PC-3 (cell line): Measurements from ENCODE around the gene MARK4. TPM values are rescaled to one million over a fixed set of nuclear protein-coding genes. Genes with fewer than 3 reads are reported as not detected.

ENCODE experiments used
- ATAC-seq: fragments of 200-7000 bp; cut with Tn5 transposase; 2 replicates; pipeline ENCODE4 v1.9.1; 2020; ENCODE audit warnings: mild to moderate bottlenecking, moderate library complexity
- BruUV-seq: library from RNA; stranded (reverse); fragments of 400-500 nt; replicated peaks from 2 replicates; lab custom pipeline; 2021; lab: Mats Ljungman, UMichigan
- CTCF ChIA-PET: fragments of 300-600 bp; sonication (Branson Sonifier 250); formaldehyde crosslinking; loops from one replicate; lab custom pipeline; 2022; ENCODE audit warnings: antibody characterized with exemption; lab: Charles Lee
- POLR2A ChIA-PET: fragments of 300-600 bp; sonication (Branson Sonifier 250); formaldehyde crosslinking; loops from one replicate; lab custom pipeline; 2022; ENCODE audit warnings: antibody characterized with exemption; ENCODE audit not compliant: unreplicated experiment; lab: Charles Lee
- DNase-seq: peaks from one replicate; pipeline ENCODE4 v3.0.0-alpha.2; 2015
- H2AFZ ChIP-seq: fragments of 300-600 bp; sonication (generic); 2 replicates; pipeline ENCODE4 v1.6.0; 2016; ENCODE audit warnings: antibody characterized with exemption, low read length
- H3F3A ChIP-seq: fragments of 300-600 bp; sonication (generic); one replicate; pipeline ENCODE4 v1.6.0; 2017; ENCODE audit warnings: antibody characterized with exemption, low read length, control low read depth, mild to moderate bottlenecking; ENCODE audit not compliant: unreplicated experiment
- H3K27ac ChIP-seq: fragments of 300-600 bp; sonication (generic); 2 replicates; pipeline ENCODE4 v1.5.1; 2016; ENCODE audit warnings: mild to moderate bottlenecking, low read length
- H3K27me3 ChIP-seq: fragments of 300-600 bp; sonication (generic); 2 replicates; pipeline ENCODE4 v1.6.1; 2016; ENCODE audit warnings: low read length, mixed read lengths
- H3K36me3 ChIP-seq: fragments of 300-600 bp; sonication (generic); 2 replicates; pipeline ENCODE4 v1.6.1; 2016; ENCODE audit warnings: low read depth, mixed run types, low read length, mixed read lengths
- H3K4me1 ChIP-seq: fragments of 300-600 bp; sonication (generic); 2 replicates; pipeline ENCODE4 v1.5.1; 2016; ENCODE audit warnings: low read length; ENCODE audit not compliant: insufficient read depth
- H3K4me2 ChIP-seq: fragments of 300-600 bp; sonication (generic); 2 replicates; pipeline ENCODE4 v1.6.0; 2016; ENCODE audit warnings: low read length
- H3K4me3 ChIP-seq: fragments of 300-600 bp; sonication (generic); 2 replicates; pipeline ENCODE4 v1.5.1; 2016; ENCODE audit warnings: mild to moderate bottlenecking, low read length, mixed read lengths
- H3K79me2 ChIP-seq: fragments of 300-600 bp; sonication (generic); 2 replicates; pipeline ENCODE4 v1.6.1; 2017; ENCODE audit warnings: low read length, mixed read lengths
- H3K9ac ChIP-seq: fragments of 300-600 bp; sonication (generic); 2 replicates; pipeline ENCODE4 v1.6.0; 2016; ENCODE audit warnings: mild to moderate bottlenecking, low read length
- H3K9me2 ChIP-seq: fragments of 300-600 bp; sonication (generic); replicated peaks from 2 replicates; pipeline ENCODE4 v1.6.1; 2016; ENCODE audit warnings: mixed run types, low read length, mixed read lengths
- H3K9me3 ChIP-seq: fragments of 300-600 bp; sonication (generic); 2 replicates; pipeline ENCODE4 v1.6.1; 2016; ENCODE audit warnings: low read length, mixed read lengths
- H4K20me1 ChIP-seq: fragments of 300-600 bp; sonication (generic); 2 replicates; pipeline ENCODE4 v1.6.1; 2016; ENCODE audit warnings: low read length, mixed read lengths
- EZH2 ChIP-seq: fragments of 300-600 bp; sonication (generic); IDR thresholded peaks from one replicate; pipeline ENCODE4 v1.6.1; 2017; ENCODE audit warnings: antibody characterized with exemption, mild to moderate bottlenecking, low read length; ENCODE audit not compliant: unreplicated experiment
- EZH2phosphoT487 ChIP-seq: fragments of 300-600 bp; sonication (generic); IDR thresholded peaks from 2 replicates; pipeline ENCODE4 v1.6.1; 2018; ENCODE audit warnings: mild to moderate bottlenecking, antibody characterized with exemption, low read length, borderline replicate concordance
- intact Hi-C: fragments of 100-400 bp; cut with micrococcal nuclease; formaldehyde crosslinking; loops from 2 replicates; pipeline ENCODE4 v1.9.0; 2023
- total RNA-seq: library from RNA; depleted of rRNA; stranded (reverse); fragments of >200 nt; gene quantifications from 2 replicates; pipeline ENCODE4 v1.2.3, GENCODE V29; 2014
- TF ChIP-seq, protein P1 (sequence below): fragments of 300-600 bp; sonication (generic); conservative IDR thresholded peaks from 2 replicates; pipeline ENCODE4 v1.5.1; 2017; ENCODE audit warnings: antibody characterized with exemption, low read depth, mild to moderate bottlenecking, low read length

Gene MARK4
- total RNA-seq, 1 experiment from 2014 or later, result 12.1 TPM

DNA sequence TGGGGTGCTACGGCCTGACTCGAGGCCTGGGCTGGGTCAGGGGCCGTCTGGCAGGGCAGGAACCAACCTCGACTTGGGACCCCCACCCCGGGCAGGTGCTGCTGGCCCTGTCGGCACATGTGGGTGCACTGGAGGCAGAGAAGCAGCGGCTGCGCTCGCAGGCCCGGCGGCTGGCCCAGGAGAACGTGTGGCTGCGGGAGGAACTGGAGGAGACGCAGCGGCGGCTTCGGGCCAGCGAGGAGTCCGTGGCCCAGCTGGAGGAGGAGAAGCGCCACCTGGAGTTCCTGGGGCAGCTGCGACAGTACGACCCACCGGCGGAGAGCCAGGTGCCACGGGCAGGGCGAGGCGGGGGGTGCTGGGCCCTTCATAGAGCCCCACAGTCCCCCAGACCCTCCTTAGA, 95.4 kb downstream of the MARK4 start:
- Histone ChIP-seq H3K4me1 (peaks cover 6% of the 10 kb centered on the region; the same call in 1 of the 2 replicates), H3K4me3 (no peak overlapping the region), H3K36me3 (no peaks in the 10 kb centered on the region), H3K4me2 (no peak overlapping the region), H2AFZ (no peak overlapping the region), H3K9me2 (no peaks in the 10 kb centered on the region), H3K9me3 (no peaks in the 10 kb centered on the region), H3K9ac (no peak overlapping the region), H3K27me3 (no peaks in the 10 kb centered on the region), H3F3A (no peaks in the 10 kb centered on the region), H4K20me1 (no peaks in the 10 kb centered on the region), H3K27ac (no peak overlapping the region), H3K79me2 (0 out of 2 replicates have a peak, but pooled peaks cover 6% of the 10 kb centered on the region)
- ChIA-PET CTCF (no interaction called here), POLR2A (no interaction called here)
- BruUV-seq, result no TSS peak
- no peak for DNase-seq
- intact Hi-C loops, result no loop called here
- no peak for ATAC-seq
- no peak for TF ChIP-seq EZH2phosphoT487
- TF ChIP-seq, protein P1, sequence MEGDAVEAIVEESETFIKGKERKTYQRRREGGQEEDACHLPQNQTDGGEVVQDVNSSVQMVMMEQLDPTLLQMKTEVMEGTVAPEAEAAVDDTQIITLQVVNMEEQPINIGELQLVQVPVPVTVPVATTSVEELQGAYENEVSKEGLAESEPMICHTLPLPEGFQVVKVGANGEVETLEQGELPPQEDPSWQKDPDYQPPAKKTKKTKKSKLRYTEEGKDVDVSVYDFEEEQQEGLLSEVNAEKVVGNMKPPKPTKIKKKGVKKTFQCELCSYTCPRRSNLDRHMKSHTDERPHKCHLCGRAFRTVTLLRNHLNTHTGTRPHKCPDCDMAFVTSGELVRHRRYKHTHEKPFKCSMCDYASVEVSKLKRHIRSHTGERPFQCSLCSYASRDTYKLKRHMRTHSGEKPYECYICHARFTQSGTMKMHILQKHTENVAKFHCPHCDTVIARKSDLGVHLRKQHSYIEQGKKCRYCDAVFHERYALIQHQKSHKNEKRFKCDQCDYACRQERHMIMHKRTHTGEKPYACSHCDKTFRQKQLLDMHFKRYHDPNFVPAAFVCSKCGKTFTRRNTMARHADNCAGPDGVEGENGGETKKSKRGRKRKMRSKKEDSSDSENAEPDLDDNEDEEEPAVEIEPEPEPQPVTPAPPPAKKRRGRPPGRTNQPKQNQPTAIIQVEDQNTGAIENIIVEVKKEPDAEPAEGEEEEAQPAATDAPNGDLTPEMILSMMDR, result no peak
- no peak for TF ChIP-seq EZH2

DNA sequence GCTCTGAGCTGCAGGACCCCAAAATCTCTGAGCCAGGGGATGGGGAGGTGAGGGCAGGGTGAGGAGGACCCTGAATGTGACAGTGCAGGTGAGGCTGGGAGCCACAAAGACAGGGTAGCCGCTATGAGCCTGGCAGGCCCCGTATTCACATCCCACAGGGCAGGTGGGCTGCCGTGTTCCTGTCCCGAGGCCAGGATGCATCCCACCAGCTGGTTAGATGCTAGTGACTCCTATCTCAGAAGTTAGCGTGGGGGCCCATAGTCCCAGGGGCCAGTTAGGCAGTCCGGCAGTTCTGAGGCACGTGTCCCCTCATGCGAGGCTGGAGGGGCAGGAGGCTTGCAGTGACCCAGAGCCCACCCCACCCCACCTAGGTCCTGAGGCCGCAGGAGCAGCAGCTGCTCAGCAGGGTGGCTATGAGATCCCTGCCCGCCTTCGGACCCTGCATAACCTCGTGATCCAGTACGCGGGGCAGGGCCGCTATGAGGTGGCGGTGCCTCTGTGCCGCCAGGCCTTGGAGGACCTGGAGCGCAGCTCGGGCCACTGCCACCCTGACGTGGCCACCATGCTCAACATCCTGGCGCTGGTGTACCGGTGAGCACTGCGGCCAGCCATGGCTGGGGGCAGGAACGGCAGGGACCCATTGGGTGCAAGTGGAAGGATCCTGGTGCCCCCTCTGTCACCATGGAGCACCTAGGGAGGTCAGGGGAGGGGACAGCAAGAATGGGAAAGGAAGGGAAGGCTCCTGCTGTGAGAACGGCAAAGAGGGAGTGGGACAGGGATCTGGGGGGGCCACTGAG, 96.7 kb downstream of the MARK4 start:
- H3K36me3 ChIP-seq, result no peaks in the 10 kb centered on the region
- ChIA-PET CTCF (no interaction called here), POLR2A (no interaction called here)
- no peaks in the 10 kb centered on the region for H3K9me3 ChIP-seq
- no peaks in the 10 kb centered on the region for H3K4me1 ChIP-seq
- H3K27ac ChIP-seq, result no peak overlapping the region
- H3K9ac ChIP-seq, result no peak overlapping the region
- no peaks in the 10 kb centered on the region for H3K79me2 ChIP-seq
- ATAC-seq (no peak), DNase-seq (no peak)
- no peaks in the 10 kb centered on the region for H3K27me3 ChIP-seq
- H3K9me2 ChIP-seq, result no peaks in the 10 kb centered on the region
- H3K4me2 ChIP-seq, result no peak overlapping the region
- H2AFZ ChIP-seq, result no peak overlapping the region
- H3F3A ChIP-seq, result no peaks in the 10 kb centered on the region
- BruUV-seq, result no TSS peak
- no peaks in the 10 kb centered on the region for H4K20me1 ChIP-seq
- TF ChIP-seq EZH2phosphoT487, result no peak
- no peak overlapping the region for H3K4me3 ChIP-seq
- intact Hi-C loops, result no loop called here

DNA sequence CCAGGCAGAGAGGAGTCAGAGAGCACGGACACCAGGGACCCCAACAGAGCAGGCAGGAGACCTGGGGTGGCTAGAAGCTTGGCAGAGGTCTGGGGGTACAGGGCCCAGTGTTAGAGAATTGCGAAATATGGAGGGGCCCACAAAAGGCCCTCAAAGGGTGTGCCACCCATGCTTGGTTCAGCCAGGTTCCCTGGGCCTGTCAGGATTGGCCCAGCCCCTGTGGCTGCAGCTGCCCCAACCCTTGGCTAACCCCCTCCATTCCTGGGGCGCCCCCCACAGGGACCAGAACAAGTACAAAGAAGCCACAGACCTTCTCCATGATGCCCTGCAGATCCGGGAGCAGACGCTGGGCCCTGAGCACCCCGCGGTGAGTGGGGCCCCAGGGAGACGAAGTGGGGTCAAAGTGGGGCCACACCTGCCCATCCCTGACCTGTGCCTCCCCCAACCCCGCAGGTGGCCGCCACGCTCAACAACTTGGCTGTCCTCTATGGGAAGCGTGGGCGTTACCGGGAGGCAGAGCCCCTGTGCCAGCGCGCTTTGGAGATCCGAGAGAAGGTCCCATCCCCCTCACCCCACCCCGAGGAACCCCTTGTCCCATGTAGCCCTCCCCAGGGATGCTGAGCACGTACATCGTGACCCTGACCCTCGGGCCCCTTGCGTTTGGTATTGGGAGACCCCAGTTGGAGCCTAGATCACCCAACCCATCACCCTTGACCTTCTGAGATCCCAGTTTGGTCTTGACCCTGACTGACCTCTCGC, 97.5 kb downstream of the MARK4 start:
- intact Hi-C loops, result no loop called here

More for the DNA sequence above, 97.5 kb downstream of the MARK4 start:
- DNase-seq (no peak), ATAC-seq (no peak; the same call in 1 of the 2 replicates)
- TF ChIP-seq EZH2phosphoT487 (no peak), EZH2 (no peak)
- TF ChIP-seq, protein P1, result no peak
- POLR2A ChIA-PET, result no interaction called here
- Histone ChIP-seq H2AFZ (no peak overlapping the region), H3F3A (no peaks in the 10 kb centered on the region), H3K4me3 (no peak overlapping the region), H3K79me2 (no peaks in the 10 kb centered on the region), H3K9me2 (no peaks in the 10 kb centered on the region), H3K4me2 (no peak overlapping the region), H3K4me1 (no peaks in the 10 kb centered on the region), H3K27me3 (no peaks in the 10 kb centered on the region), H3K9me3 (no peaks in the 10 kb centered on the region), H3K9ac (no peak overlapping the region), H3K36me3 (no peaks in the 10 kb centered on the region), H3K27ac (no peak overlapping the region), H4K20me1 (no peaks in the 10 kb centered on the region)
- no TSS peak for BruUV-seq
- CTCF ChIA-PET, result no interaction called here
